ENCODE results near the gene FAT1. TPM values are rescaled to one million over a fixed set of nuclear protein-coding genes. Genes with fewer than 3 reads are reported as not detected.
A peak's percentile ranks its signal among the peaks of the same experiment; 100 is the strongest.

The FAT1 gene
- total RNA-seq, 4 donors from 2014 or later = 21.0 to 109 (median 76.4) TPM

DNA sequence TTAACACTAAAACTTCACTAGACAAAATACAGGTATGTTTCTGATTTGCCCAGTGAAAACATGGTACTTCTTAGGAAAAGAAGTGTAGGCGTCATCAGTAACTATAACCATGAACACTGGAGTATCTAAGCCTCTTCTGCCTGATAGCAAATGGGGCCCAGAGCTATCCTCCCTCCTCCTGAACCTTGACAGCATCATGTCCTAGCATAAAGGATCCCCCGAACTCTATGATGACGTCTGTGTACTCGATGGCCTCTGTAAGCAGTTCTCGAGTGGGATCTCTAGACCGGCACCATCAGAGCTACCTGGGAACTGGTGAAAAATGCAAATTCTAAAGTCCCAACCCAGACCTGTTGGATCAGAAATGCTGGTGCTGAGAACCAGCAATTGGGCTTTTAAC is 132.0 kb downstream of the FAT1 start:
- no peaks in the 10 kb centered on the region for H3K27me3 ChIP-seq
- no peak overlapping the region for H3K4me3 ChIP-seq
- no peaks in the 10 kb centered on the region for H3K4me1 ChIP-seq
- no peak for DNase-seq
- H3K9me3 ChIP-seq = no peaks in the 10 kb centered on the region
- no peak for TF ChIP-seq POLR2A (IDR thresholded peaks at IDR 0.05)
- TF ChIP-seq, protein P1, sequence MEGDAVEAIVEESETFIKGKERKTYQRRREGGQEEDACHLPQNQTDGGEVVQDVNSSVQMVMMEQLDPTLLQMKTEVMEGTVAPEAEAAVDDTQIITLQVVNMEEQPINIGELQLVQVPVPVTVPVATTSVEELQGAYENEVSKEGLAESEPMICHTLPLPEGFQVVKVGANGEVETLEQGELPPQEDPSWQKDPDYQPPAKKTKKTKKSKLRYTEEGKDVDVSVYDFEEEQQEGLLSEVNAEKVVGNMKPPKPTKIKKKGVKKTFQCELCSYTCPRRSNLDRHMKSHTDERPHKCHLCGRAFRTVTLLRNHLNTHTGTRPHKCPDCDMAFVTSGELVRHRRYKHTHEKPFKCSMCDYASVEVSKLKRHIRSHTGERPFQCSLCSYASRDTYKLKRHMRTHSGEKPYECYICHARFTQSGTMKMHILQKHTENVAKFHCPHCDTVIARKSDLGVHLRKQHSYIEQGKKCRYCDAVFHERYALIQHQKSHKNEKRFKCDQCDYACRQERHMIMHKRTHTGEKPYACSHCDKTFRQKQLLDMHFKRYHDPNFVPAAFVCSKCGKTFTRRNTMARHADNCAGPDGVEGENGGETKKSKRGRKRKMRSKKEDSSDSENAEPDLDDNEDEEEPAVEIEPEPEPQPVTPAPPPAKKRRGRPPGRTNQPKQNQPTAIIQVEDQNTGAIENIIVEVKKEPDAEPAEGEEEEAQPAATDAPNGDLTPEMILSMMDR (IDR thresholded peaks at IDR 0.05) = no peak
- H3K36me3 ChIP-seq = peaks cover 0 to 54% (median 6%) of the 10 kb centered on the region in 3 donors
- intact Hi-C loops (cut with DNase I) = no loop called here
- 78 to 84% methylated on average over 6 of the region's 6 CpGs for WGBS, 2 donors
- no peak overlapping the region for H3K27ac ChIP-seq

DNA sequence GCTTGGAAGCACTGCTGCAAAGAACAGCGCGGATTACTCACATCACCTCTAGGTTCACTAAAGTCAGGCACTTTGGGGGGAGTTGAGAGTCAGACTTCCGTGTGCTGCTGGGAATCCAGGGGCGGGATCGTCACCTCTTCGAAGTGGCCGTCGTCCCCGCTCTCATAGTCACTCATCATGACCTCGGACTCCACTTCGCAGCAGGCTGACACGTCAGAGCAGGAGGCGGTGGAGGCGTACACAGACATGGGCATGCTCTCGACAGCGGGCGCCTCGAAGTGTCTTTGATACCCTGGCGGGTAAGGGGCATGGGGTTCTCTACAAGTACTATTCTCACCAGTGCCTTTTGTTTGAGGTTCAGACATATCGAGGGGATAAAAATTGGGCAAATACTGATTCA is 135.2 kb downstream of the FAT1 start:
- Histone ChIP-seq H3K9me3 (no peaks in the 10 kb centered on the region), H3K36me3 (peaks cover 0 to 34% (median 0%) of the 10 kb centered on the region in 3 donors), H3K4me3 (no peak overlapping the region), H3K27me3 (no peaks in the 10 kb centered on the region), H3K4me1 (no peaks in the 10 kb centered on the region), H3K27ac (no peak overlapping the region)
- DNase-seq = no peak
- TF ChIP-seq POLR2A (IDR thresholded peaks at IDR 0.05) = no peak
- TF ChIP-seq, protein P1 (IDR thresholded peaks at IDR 0.05) = no peak
- intact Hi-C loops (cut with DNase I) = loop anchor here (5.0 kb wide), 1 partner anchor 291 kb away; no protein-coding TSS in a partner anchor
- WGBS, 2 donors = 86 to 95% methylated on average over 12 to 20 of the region's 20 CpGs

DNA sequence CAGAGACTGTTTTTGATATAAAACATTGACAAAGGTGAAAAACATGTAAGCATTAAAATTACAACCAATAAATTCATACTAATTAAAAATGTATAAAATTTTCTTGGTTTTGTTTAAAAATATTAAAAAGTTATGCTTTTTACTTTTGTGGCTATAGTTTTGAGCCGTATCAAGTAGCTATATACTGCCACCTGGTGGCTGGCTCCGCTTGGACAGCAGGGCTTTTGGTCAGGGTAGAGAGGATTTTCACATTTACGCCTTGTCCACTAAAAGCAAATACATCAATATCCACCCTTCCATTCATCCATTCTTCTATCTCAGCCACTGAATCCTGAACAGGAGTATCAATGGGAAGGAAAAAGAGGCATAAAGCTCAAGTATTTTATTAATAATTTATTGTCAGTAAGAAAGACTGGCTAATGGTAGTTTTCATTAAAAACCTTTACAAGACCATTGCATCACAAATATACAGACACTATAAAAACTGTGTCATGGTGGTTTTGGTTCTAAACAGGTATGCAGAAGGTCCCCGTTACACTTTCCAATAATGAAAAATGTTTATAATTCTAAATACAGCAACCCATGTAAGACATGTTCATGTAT is 136.1 kb downstream of the FAT1 start:
- Histone ChIP-seq H3K36me3 (peaks cover 0 to 34% (median 0%) of the 10 kb centered on the region in 3 donors), H3K9me3 (no peaks in the 10 kb centered on the region), H3K4me3 (no peak overlapping the region), H3K27ac (no peak overlapping the region), H3K27me3 (no peaks in the 10 kb centered on the region), H3K4me1 (no peaks in the 10 kb centered on the region)
- WGBS, 2 donors = 28 to 29% methylated on average over 4 of the region's 4 CpGs
- intact Hi-C loops (cut with DNase I) = loop anchor here (5.0 kb wide), 1 partner anchor 290 kb away; no protein-coding TSS in a partner anchor
- no peak for TF ChIP-seq POLR2A (IDR thresholded peaks at IDR 0.05)
- TF ChIP-seq, protein P1 (IDR thresholded peaks at IDR 0.05) = peak; percentile 59 to 95 (median 78)
- DNase-seq = no peak

DNA sequence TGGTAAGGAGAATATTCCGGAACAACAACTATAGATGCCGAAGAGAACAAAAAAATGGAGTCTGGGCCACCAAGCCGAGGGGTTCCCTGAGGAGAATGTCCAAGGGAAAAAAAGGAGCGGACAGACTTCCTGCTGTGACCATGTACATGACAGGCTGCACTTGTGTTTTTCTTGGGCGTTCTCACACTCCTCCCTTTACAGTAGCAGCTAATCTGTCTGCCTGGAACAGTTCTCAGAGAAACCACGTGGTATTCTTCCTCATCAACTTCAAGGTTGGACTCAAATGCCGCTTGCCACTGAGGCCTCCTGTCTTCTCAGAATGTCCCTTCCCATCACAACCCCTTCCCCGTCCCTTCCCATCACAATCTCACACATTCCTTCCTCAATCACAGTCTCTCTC is 137.5 kb downstream of the FAT1 start:
- intact Hi-C loops (cut with DNase I) = loop anchor here (5.0 kb wide), 1 partner anchor 289 kb away; no protein-coding TSS in a partner anchor
- H3K27me3 ChIP-seq = no peaks in the 10 kb centered on the region
- TF ChIP-seq, protein P1 (IDR thresholded peaks at IDR 0.05) = no peak
- TF ChIP-seq POLR2A (IDR thresholded peaks at IDR 0.05) = no peak
- WGBS, 2 donors = 67 to 68% methylated on average over 8 of the region's 8 CpGs
- no peaks in the 10 kb centered on the region for H3K4me1 ChIP-seq
- H3K36me3 ChIP-seq = peaks cover 0 to 32% (median 0%) of the 10 kb centered on the region in 3 donors
- H3K27ac ChIP-seq = no peak overlapping the region
- no peak for DNase-seq
- no peak overlapping the region for H3K4me3 ChIP-seq
- no peaks in the 10 kb centered on the region for H3K9me3 ChIP-seq

DNA sequence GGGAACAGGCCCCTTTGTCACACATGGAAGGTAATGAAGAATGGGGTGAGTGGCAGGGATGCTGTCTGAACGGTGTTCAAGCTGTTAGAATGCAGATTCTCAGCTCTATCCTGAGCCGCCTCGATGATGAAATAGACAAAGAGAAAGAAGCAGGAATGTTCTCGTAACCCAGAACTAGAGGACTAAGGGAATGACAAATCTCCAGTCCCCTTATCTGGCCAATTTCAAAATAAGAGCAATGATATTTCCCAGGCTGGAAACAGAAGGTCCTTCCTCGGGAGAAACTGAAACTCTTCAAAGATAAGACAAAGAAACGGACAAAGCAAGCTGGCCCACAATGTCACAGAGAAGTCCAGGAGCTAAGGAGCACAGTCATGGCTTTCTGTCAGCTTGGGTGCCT is 138.7 kb downstream of the FAT1 start:
- H3K36me3 ChIP-seq = peaks cover 0 to 32% (median 0%) of the 10 kb centered on the region in 3 donors
- WGBS, 2 donors = 78 to 89% methylated on average over 6 of the region's 6 CpGs
- no peak overlapping the region for H3K4me3 ChIP-seq
- no peak for DNase-seq
- intact Hi-C loops (cut with DNase I) = loop anchor here (5.0 kb wide), 1 partner anchor 288 kb away; no protein-coding TSS in a partner anchor
- no peaks in the 10 kb centered on the region for H3K4me1 ChIP-seq
- no peak overlapping the region for H3K27ac ChIP-seq
- H3K9me3 ChIP-seq = no peaks in the 10 kb centered on the region
- no peaks in the 10 kb centered on the region for H3K27me3 ChIP-seq
- TF ChIP-seq, protein P1 (IDR thresholded peaks at IDR 0.05) = no peak
- no peak for TF ChIP-seq POLR2A (IDR thresholded peaks at IDR 0.05)

All from esophagus squamous epithelium (tissue), 5 donors.